NCI-H128 (cell line): ENCODE measurements around the gene CTIF.

Experiments
- DNase-seq: peaks from one replicate; lab custom pipeline; 2025; ENCODE audit not compliant: unreplicated experiment; lab: John Stamatoyannopoulos, UW

CTIF gene

GRCh38 chr18:48617844-48618497 is 79.1 kb downstream of the CTIF start:
- DNase-seq = no peak

GRCh38 chr18:48619016-48619415 is 80.2 kb downstream of the CTIF start:
- no peak for DNase-seq

GRCh38 chr18:48619501-48619900 is 80.7 kb downstream of the CTIF start:
- DNase-seq = no peak

GRCh38 chr18:48620071-48620470 is 81.2 kb downstream of the CTIF start:
- no peak for DNase-seq

- no peak for DNase-seq
Measured at GRCh38 chr18:48621240-48621639, 82.4 kb downstream of the CTIF start.

GRCh38 chr18:48621815-48622555 is 83.2 kb downstream of the CTIF start:
- DNase-seq = no peak

- DNase-seq = no peak
Measured at GRCh38 chr18:48622911-48623431, 84.1 kb downstream of the CTIF start.

- DNase-seq = no peak
Measured at GRCh38 chr18:48623468-48624235, 84.8 kb downstream of the CTIF start.

GRCh38 chr18:48624856-48625255 is 86.0 kb downstream of the CTIF start:
- DNase-seq = no peak

GRCh38 chr18:48627216-48627615 is 88.4 kb downstream of the CTIF start:
- no peak for DNase-seq

GRCh38 chr18:48629730-48630324 is 91.0 kb downstream of the CTIF start:
- DNase-seq = no peak

- no peak for DNase-seq
Measured at GRCh38 chr18:48631851-48632250, 93.0 kb downstream of the CTIF start.

GRCh38 chr18:48632676-48633257 is 93.9 kb downstream of the CTIF start:
- DNase-seq = no peak

- no peak for DNase-seq
Measured at GRCh38 chr18:48634491-48634890, 95.7 kb downstream of the CTIF start.

GRCh38 chr18:48634975-48635374 is 96.1 kb downstream of the CTIF start:
- no peak for DNase-seq

- no peak for DNase-seq
Measured at GRCh38 chr18:48635806-48636205, 97.0 kb downstream of the CTIF start.

GRCh38 chr18:48636436-48636835 is 97.6 kb downstream of the CTIF start:
- DNase-seq = no peak

GRCh38 chr18:48637081-48637990 is 98.5 kb downstream of the CTIF start:
- no peak for DNase-seq

- DNase-seq = no peak
Measured at GRCh38 chr18:48638451-48638850, 99.6 kb downstream of the CTIF start.
